GM12891 (cell line): ENCODE results near the gene SLCO4A1.

Experiments
- DNase-seq: peaks from one replicate; pipeline ENCODE4 v3.0.0; 2011; ENCODE audit warnings: low spot score; ENCODE audit not compliant: insufficient read length
- FAIRE-seq: peaks from 2 replicates; lab custom pipeline; 2011; peaks lifted over from hg19 to GRCh38; lab: Jason Lieb, UNC
- PAX5 ChIP-seq: IDR thresholded peaks from 2 replicates; pipeline ENCODE4 v1.6.1; 2011; ENCODE audit warnings: low read length, moderate library complexity, mild to moderate bottlenecking; ENCODE audit not compliant: insufficient read depth, severe bottlenecking
- POLR2A ChIP-seq: IDR thresholded peaks from 2 replicates; pipeline ENCODE4 v1.6.1; 2011; ENCODE audit warnings: low read depth, low read length, control low read depth
- POLR2AphosphoS5 ChIP-seq: IDR thresholded peaks from 2 replicates; pipeline ENCODE4 v1.6.1; 2011; ENCODE audit warnings: low read depth, low read length, control low read depth
- POU2F2 ChIP-seq: IDR thresholded peaks from 2 replicates; pipeline ENCODE4 v1.6.1; 2011; ENCODE audit warnings: low read depth, mild to moderate bottlenecking, control low read depth, low read length, moderate library complexity
- SPI1 ChIP-seq: IDR thresholded peaks from 2 replicates; pipeline ENCODE4 v1.6.1; 2011; ENCODE audit warnings: low read depth, low read length, control low read depth
- TAF1 ChIP-seq: IDR thresholded peaks from 2 replicates; pipeline ENCODE4 v1.6.1; 2011; ENCODE audit warnings: low read depth, low read length, control low read depth

Gene SLCO4A1

DNA sequence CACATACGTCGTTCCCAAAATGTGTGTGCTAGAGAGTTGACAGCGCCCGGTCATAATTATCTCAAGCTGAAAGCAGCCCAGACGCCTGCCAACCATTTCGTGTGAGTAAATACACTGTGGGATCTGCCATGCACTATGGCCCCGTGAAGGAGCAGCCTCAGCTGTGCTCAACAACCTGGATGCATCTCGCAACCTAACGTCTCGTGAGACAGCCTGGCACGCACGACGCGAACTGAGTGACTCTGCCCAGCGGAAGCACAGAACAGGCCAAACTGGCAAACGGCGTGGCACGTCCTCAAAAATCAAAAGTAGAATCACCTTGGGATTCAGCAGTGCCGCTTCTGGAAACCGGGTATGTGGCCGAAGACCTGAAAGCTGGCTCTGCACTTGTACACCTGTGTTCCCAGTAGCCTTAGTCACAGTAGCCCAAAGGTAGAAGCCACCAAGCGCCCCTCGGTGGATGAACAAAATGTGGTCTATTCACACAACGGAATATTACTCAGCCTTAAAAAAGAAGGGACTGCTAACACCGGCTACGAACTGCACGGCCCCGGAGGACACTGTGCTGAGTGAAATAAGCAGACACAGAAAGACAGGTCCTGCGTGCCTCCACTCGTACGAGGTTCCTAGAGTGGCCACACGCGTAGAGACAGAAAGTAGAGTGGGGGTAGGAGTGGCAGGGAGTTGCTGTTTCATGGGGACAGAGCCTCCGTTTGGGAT, 27.2 kb upstream of the SLCO4A1 start:
- FAIRE-seq = no peak
- TF ChIP-seq POU2F2 (no peak), SPI1 (no peak), PAX5 (no peak), POLR2AphosphoS5 (no peak), TAF1 (no peak), POLR2A (no peak)
- no peak for DNase-seq

DNA sequence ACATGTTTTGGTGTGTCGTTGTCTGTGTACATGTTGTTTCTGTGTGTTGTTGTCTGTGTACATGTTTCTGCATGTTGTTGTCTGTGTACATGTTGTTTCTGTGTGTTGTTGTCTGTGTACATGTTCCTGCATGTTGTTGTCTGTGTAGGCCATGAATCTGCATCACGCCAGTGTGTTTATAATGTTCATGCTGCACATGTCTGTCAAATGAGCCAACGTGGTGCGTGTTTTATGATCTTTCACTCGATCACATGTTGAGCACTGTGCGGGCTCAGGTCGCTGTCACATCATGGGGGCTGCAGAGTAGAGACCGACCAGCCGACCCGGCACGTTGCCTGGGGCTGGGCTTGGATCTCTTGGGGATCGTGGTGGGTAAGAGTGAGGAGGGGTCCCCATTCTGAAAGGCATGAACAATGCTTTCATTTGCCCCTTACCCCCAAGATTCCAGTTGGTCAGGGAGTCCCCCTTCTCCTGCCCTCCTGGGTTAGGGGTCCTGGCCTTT, 26.5 kb upstream of the SLCO4A1 start:
- DNase-seq = no peak
- FAIRE-seq = peak; percentile 35
- TF ChIP-seq SPI1 (no peak), PAX5 (no peak), POLR2A (no peak), POLR2AphosphoS5 (no peak), POU2F2 (no peak), TAF1 (no peak)

DNA sequence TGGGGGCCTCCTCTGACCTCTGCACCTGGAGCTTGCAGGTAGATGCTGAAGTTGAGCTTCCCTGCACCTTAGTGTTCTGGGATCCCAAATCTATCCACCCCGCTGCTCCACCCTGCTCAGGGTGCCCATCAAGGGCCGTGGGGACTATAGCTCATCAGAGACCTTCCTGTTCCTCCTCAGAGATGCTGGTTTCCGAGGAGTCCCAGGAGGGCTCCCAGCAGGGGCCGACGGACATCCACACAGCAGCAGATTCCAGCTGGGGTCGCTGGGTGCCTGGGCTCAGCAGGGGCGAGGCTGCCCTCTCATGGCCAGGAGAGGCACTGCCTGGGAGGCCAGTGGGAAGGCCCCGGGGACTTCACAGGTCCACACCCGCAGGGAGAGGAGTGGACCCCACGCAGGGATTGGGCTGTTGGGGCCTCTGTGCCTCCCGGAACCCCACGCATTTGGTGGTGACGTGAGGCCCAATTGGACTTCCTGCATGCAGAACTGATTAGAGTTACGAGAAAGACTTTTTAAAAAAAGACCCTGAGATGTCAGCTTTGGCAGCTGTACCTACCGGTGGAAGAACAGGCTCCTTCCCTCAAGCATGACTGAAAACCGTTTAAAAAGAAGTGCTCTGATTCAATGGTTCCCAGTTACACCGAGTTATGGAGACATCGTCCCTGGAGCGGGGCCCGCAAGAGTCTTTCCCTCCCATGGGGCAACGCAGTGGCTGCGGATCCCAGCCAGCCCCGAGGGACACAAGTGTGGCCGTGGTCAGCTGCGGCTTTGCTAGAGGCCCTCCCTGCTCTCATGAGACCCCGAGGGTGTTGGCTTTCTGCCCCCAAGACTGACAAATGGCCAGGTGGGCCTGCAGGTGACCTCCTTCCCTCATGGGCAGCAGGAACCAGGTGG, 25.3 kb upstream of the SLCO4A1 start:
- FAIRE-seq (no peak), DNase-seq (peak; percentile 89)
- TF ChIP-seq POU2F2 (0 out of 2 replicates have a peak, but pooled peaks have one; percentile 32), TAF1 (no peak)

DNA sequence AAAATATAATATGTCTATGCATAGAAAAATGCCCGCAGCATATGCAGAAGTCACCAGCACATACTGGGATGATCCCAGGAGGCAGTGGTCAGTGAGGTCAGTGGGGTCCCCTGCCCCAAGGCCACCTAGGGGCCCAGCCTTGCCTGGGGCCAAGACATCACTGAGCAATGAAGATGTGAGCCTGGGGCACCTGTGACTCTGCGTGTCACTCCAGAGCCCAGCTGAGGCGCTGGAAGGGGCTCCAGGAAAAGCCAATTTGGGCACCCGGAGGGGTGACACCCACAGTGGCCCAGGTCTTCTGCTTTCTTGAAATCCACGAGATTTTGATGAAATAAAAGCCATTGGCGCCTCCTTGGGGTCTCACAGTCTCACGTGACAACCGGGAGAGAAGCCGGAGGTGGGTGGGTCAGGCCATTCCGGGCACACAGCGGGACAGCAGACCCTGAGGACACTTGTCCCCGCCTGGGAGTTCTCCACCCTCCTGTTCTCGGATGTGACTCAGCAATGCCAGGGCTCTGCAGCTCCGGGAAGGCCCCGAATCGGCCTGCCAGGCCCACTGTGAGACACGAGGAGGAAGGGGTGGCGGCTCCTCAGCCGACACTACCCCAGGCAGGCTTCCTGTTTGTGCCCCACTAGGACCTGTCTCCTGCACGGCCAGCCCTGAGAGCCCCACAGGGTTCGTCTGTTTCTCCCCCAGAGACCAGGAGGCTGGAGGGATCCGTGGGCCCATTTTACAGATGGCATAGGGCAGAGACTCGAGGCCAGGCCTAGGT, 24.4 kb upstream of the SLCO4A1 start:
- DNase-seq (no peak), FAIRE-seq (no peak)

DNA sequence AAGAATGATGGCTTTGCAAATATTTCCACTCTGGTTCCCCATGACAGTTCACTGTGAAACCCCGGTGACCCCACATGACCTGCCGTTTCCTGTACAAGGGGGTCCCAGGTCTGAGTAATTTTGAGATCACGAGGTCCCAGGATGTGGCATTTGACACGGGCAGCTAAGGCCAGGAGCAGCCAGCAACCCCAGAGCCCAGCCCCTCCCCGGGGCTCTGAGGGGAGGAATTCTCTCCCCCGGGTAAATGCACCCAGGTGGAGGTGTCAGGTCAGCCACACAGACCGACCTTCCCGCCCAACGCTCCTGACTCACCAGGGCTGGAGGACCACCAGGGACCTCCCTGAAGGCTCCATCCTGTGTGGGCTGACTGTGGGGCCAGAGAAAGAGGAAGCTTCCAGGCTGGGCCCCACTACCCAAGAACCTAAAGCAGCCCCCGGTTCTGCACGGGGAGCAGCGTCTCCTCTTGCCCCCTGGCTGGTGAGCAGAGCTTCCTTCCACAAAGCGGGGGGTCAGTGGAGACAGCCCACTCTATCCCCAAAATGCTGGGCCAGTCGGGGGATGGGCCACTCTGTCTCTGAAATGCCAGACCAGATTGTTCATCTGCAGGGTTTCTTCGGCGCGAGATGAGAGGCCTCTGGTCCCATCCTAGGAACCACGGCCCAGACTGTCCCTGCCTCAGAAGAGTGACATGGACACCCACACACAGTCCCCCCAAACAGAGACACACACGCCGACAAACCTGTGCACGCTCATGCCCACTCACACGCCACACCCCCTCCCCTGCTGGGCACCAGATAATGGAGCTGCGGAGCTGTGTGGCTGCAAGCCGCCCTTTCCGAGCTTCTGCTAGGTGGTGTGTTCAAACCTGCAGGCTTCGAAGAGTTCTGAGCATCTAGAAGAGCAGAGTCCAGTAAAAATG, 23.4 kb upstream of the SLCO4A1 start:
- no peak for TF ChIP-seq TAF1
- 0 out of 2 replicates have a peak, but pooled peaks have one; percentile 18 for TF ChIP-seq SPI1
- FAIRE-seq (no peak), DNase-seq (no peak)

More for the DNA sequence above, 24.4 kb upstream of the SLCO4A1 start:
- no peak for TF ChIP-seq POLR2AphosphoS5
- TF ChIP-seq PAX5 = no peak
- TF ChIP-seq SPI1 = no peak
- TF ChIP-seq TAF1 = no peak
- no peak for TF ChIP-seq POU2F2
- no peak for TF ChIP-seq POLR2A

DNA sequence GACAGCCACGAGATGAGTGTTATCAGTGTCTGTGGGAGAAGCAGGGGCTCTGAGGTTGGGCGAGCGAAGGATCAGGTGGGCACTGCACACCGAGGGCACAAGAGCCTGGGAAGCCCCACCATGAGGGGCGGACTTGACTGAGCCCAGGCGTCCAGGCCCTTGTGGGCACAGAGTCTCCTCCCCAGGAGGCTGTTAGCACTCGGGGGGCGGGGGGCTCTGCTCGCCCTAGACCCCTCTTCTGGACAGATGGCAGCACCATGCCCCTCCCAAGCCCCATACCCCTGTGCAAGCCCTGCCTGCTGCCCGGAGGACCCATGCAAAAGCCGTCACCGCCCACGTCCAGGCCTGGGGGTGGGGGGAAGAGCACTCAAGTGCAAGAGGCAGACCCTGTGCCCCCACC, 21.7 kb upstream of the SLCO4A1 start:
- FAIRE-seq (no peak), DNase-seq (no peak)
- no peak for TF ChIP-seq POLR2AphosphoS5
- TF ChIP-seq SPI1 = no peak
- TF ChIP-seq TAF1 = no peak
- TF ChIP-seq PAX5 = no peak
- no peak for TF ChIP-seq POU2F2
- no peak for TF ChIP-seq POLR2A

DNA sequence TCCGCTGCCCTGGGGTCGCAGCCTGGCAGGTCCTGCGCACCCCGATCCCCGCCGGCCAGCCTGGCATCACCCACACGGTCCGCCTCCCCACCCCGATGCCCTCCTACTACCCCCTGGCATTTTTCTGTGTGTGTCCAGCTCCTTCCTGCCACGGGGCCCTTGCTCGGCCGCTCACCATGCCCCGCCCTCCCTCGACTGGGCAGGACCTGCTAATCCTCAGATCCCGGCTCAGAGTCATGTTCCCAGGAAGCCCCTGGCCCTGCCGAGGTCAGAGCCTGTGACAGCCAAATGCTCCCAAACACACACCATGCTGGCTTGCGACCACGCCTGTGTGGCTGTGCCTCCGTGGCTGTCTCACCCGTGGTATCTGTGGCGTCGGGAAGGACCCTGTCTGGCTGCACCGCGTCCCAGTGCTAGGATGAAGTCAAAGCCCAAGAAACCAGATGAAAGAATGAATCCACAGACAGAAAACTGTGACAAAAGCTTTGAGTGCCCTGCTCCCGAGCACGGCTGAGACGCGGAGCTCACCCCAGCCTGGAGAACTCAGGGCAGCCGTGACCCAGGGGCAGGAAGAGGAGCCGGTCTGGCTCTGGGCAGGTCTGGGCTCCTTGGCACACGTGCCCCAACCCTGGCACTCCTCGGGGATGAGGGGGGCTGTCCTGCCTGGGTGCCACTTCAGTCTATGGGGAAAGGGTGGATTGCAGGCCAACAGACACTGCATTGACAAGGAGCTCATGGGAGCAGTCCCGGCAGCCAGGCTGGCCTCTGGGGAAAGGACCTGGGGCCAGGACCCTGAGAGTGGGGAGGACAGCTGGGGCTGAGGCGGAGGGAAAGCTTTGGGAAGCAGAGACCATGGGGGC, 20.8 kb upstream of the SLCO4A1 start:
- TF ChIP-seq POLR2A (no peak), TAF1 (no peak), SPI1 (no peak), POLR2AphosphoS5 (no peak), POU2F2 (no peak), PAX5 (no peak)
- no peak for DNase-seq
- no peak for FAIRE-seq
